ENCODE results near the gene WBP1.
"Not testable (repeated sequence)": the region's sequence is repeated elsewhere in the genome, so short reads cannot be mapped to it uniquely, and the experiment has no call there.

WBP1 gene

DNA sequence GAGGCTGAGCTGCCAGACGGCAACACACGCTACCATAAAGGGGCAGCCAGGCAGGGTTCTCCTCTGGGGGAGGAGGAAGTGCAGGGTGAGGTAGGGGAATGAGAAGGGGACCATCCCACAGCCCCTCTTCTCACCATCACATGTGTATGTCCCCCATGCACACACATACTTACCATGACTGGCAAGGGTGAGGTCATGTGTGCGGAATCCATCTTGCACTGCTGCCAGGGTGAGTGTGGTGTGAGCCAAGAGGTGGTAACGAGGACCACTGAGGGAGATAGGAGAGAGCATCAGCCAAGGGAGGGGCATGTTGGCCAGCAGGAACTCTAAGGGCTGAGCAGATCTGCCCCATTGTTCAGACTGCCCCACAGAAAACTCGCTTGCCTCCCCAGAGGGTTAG, 29.6 kb upstream of the WBP1 start:
- no peak for DNase-seq

DNA sequence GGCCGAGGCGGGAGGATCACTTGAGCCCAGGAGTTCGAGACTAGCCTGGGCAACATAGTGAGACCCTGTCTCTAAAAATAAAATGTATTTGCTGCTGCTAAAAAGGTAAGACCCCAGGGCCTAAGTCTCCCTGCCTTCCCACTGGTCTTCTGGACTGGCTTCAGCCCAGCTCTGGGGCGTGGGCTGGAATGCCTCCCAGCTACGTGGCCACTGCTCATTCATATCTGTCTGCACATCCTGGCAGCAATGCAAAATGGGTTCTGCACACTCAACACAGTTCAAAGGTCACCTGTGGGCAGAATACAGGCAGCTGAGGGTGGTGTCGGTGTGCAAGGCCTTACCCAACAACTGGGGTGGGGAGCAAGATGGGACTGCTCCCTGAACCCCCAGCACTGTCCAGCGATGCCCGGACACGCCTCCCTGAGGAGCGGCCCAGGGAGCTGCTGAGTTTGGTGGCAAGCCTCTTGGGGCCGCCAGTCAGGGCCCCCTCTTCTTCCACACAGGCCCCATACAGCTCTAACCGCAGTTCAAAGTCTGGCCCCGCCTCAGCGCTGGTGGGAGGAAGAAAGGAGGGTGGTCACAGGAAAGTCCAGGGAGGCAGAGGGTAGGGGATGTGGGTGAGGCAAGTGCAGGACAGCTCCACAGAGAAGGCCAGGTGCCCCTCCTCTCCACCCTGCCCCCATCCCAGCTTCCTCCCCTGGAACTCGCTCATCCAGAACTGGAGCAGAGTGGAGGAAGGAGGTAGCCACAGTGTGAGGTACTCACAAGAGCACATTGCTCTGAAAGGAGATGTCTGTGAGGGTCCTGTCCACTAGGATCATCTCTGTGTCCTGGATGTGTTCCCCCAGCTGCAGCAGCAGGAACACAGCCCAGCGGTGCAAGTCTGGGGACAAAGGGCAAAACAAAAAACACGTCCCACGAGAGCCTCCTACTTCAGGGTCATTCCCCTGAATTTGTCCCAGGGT, 28.5 kb upstream of the WBP1 start:
- DNase-seq, result no peak

DNA sequence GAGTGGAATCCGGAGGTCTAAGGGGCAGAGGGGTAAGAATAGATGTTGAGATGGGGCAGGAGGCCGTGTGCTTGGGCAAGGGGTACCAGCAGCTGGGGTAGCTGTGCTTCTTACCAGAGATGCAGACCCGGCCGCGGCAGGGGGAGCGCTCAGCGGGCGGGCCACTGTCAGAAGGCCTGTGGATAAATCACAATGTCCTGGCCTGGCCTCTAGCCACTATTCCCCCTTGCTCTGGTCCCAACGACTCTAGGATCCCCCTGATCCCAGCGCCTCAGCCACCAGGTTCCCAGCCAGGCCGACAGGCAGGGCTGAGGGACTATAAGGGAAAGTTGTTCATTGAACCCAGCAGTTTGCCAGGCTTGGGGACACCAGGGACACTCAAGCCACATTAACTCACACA, 27.7 kb upstream of the WBP1 start:
- no peak for DNase-seq

DNA sequence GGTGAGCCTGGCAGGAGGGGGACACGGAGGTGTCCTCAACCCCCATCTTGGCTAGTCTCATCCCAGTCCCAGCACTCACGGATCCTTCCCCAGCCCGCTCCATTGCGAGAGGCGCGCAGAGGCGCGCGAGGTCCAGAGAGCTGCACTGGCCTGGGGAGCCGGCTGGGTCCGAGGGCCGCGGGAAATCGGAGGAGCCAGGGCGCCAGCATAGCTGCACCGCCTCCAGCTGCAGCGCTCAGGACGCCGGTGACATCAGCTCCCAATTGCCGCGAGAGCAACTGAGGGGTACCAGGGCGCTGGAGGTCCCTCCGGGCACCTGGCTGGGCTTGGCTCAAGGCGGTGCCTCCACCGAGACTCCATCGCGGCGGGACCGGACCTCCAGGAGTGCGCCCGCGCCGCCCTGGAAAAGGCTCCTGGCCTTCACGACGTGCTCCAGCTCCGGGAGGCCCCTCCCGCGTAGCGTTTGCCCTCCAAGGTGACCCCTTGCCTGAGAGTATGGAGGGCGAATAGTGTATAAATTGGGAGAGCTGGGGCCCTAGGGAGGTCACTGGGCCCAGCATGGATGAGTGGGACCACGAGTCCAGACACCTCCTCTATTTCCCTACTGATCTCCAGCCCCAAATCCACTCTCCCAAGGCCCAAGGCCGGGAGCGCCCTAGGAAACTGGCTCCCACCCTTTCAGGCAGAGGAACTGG, 22.0 kb upstream of the WBP1 start:
- no peak for DNase-seq

DNA sequence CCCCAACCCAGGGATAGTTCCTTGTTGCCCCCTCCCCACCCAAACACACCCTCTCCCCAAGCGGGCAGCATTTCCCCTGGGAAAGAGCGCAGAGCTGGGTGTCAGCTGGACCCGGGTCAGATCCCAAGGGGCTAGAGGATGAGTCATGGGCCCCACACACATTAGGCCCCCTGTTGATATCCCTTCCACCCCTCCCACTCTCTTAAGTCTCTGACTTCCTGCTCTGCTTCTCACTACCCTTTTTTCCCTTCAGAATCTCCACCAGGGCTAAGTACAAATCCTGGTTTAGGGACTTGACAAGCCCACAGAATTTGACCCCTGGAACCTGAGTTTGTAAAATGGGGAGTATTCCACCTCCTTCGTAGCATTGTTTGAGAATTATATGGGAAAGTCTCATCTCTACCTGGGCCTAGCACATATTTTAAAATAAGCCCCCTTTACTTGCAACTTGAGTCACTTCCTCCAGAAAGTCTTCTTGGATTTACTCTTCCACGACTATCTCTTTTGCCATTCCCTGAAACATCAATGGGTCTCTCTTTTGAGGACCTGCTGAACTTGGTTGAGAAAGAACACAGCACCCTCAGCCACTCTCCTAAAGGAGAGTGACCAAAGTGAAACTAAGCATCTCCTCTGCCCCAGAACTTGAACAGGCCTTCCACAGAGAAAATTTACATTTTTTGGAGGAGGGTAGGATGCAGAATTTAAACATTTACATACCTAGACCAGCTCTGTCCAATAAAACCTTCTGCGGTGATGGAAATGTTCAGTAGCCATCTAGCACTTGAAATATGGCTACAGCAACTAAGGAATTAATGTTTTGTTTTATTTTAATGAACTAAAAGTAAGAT, 21.2 kb upstream of the WBP1 start:
- no peak for DNase-seq

DNA sequence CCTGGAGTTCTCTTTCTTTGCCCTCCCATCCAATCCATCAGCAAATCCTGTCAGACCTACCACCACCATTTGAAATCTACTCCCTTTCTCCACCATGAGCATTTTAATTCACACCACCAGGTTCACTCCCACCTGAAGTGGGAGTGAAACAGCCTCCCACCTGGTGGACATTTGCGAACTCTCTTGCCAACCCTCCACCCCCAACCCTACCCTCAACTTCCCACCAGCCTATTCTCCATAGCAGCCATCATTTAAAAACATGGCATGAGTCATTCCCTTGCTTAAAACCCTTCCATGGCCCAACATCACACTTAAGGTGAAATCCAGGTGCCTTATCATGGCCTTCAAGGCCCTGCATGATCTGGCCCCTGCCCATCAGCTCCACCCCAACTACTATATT, 20.0 kb upstream of the WBP1 start:
- DNase-seq, result no peak

DNA sequence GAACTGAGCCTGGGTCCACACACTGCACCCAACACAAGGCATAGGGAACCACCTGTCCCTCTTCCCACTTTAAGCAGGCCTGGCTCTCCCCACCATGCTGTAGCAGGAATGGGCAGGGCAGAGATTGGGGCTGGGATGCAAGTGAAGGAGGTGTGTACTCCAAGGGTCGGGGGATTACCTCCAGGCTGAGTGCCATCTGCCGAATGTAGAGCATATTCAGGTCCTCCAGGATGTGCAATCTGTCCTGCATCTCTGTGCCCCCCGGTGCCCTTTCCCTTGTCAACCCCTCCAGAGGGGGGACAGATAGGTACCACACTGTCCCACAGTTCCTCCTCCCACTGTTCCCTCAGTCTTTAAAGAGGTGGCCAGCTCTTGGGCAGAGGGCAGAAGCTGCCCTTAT, 18.9 kb upstream of the WBP1 start:
- DNase-seq, result no peak

DNA sequence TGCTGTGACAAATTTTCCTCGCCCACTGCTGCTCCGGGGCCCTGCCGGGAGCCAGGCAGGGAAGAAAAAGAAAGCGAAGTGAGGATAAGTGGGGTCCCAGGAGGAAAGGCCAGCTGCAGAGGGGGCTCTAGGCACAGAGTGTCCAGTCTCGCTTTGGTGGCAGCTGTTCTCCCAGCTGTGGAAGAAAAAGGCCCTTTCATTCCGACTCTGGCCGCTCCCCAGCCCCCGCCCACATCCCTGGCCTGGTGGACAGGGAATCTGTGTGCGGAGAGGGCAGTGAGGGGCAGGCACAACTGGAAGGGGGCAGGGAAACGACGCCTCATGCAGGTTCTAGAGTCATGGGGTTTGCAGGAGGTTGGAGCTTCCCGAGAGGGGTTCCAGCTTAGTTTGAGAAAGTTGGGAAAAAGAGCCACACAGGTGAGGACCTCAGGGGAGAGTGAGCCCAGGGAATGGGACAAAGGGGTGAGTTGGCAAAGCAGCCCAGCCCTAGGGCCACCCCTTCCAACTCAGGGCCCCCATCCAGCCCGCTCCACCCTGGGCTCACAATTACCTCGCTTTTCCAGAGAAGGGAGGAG, 18.3 kb upstream of the WBP1 start:
- no peak for DNase-seq

DNA sequence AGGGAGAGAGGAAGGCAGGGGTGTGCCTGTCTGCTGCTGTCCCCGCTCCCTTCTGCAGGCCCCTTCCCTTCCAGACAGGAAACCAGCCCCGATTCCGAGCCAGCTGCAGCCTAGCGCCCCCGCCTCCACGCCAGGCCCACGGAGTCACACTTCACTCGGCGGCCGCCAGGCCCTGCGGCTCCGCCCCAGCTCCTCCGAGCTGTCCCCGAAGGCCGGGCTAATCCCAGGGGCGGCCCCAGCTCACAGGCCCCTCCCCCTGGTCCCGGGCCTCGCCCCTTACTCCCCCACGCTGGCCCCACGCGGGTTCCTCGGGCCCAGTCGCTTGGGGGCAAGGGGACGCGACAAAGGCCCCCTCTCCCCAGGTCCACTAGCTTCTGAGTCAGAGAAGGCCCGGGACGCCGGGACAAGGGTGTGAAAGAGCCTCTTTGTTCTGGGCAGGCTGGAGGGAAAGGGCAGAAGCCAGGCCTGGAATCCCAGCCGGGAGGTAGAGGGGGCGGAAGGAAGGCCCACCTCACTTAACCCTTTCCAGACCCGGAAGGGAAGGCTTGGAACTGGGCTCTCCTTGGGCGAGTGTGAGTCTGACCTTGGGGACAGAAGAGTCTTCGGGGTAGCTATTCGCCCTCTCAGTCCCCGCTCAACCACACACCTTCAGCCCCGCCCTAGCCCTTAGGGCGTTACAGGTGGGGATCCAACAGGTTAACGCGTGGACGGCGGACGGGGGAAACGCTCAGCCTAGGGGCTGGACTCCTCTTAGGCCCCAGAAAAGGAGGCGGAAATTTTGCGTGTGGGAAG, 17.7 kb upstream of the WBP1 start:
- DNase-seq, result peak; percentile 70

DNA sequence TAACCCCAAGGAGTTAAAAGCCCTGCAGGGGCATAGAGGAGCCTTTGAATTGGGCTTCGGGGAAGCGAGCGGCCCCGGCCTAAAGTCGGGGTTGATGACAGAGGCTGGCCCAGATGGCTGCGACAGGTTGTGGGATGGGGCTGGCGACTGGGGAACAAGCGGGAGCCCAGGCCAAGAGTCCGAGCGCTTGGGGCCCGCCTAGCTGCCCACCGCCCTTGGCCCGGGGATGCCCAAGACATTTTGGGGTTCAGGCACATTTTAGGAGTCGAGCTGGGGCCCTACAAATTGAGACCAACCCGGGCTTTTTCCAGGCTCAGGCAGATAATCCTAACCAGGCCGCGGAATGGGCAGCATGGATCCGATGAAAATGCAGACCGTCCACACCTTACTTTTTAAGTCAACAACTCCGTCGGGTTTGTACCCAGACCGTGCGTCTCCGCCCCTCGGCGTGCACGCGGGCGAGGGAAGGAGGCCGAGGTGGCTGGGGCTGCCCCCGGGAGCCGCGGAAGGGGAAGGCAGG, 17.0 kb upstream of the WBP1 start:
- DNase-seq, result no peak

DNA sequence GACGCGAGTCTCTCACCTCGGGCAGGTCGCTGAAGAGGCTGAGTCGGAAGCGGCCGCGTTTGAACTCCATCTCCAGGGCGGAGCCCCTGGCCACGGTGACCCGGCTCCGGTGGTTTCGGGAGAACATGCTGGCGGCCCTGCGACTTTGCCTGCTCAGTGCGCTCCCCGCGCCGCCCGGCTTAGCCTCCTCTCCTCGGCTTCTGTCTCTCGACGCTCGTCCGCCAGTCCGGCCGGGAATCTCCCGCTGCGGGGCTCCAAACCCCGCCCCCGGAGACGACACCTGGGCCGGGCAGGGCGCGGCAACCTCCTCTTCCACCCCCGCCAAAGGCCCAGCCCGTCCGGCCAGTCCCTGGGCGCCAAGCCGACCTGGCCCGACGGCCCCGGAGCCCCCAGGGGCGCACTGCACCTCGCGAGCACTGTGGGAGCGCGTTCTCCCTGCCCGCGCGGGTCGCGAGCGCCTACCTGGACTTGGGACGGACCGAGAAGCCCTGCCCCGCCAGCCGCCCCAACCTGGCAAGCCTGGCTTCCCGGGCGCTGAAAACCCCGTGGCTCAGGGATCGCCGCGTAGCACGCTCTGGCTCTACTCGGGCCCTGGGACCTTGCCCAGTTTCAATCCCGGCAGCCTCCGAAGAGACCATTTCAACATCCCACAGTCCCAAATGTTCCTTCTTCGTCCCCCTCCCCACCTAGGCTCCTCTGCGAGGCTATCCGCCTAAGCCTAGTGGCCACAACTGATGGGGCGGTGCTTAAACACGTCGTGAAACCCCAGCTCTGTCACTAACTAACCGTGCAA, 16.4 kb upstream of the WBP1 start, which contains the start of gene RTKN:
Gene RTKN (minus strand): TSS at position 248 of the 793 bp plus-strand sequence. CDS start 121 bp downstream, at position 127.
- peak; percentile 44 for DNase-seq

DNA sequence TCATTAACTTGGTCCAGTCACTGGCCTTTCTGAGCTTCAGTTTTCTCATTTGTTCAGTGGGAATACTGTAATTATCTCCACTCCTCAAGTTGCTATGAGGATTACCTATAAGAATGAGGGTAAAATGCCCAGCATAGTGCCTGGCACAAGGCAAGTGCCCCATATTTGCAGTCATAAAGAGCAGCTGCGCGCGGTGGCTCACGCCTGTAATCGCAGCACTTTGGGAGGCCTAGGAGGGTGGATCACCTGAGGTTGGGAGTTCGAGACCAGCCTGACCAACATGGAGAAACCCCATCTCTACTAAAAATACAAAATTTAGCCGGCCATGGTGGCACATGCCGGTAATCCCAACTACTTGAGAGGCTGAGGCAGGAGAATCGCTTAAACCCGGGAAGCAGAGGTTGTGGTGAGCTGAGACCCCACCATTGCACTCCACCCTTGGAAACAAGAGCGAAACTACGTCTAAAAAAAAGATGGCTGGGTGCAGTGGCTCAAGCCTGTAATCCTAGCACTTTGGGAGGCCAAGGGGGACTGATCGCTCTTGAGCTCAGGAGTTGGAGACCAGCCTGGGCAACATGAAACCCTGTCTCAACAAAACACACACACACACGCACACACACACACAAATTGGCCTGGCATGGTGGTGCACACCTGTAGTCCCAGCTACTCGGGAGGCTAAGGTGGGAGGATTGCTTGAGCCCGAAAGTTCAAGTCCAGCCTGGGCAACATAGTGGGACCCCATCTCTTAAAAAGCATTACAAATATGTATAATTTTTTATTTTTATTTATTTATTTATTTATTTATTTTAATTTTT, 15.5 kb upstream of the WBP1 start:
- DNase-seq, result not testable (repeated sequence)

DNA sequence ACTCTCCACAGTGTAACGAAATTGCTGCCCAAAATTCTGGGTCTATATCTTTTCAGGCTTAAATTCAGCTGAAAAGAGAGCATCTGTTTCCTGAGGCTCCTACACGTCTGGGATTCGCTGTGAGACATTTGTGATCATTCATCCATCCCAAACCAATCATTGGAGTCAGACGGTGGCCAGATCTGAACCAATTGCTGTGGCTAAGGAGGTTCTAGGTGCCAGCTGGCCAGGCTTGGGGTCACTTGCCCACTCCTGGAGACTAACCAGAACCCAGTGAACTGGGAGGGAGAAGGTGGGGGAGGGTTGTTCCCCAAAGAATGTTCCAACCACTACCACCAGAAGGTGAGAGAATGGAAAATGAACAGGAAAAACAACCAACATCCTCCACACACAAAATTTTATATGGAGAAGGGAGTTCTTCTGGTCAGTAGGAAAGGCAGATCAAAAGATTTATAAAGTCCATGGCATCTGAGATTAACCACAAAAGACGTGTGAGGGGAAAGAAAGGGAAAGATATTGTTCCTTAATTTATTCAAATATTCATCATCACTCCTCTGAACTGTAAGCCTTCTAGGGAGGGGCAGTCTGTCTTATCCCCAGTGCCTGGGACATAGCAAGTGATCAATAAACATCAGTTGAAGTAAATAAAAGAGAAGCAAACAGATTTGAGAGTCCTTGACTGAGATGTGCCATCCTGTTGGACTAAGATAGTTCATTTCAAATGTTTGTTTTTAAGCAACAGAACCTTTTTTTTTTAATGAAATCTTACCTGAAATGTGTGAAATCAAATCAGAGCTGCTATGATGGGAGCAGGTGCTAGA, 13.5 kb upstream of the WBP1 start:
- DNase-seq, result no peak

DNA sequence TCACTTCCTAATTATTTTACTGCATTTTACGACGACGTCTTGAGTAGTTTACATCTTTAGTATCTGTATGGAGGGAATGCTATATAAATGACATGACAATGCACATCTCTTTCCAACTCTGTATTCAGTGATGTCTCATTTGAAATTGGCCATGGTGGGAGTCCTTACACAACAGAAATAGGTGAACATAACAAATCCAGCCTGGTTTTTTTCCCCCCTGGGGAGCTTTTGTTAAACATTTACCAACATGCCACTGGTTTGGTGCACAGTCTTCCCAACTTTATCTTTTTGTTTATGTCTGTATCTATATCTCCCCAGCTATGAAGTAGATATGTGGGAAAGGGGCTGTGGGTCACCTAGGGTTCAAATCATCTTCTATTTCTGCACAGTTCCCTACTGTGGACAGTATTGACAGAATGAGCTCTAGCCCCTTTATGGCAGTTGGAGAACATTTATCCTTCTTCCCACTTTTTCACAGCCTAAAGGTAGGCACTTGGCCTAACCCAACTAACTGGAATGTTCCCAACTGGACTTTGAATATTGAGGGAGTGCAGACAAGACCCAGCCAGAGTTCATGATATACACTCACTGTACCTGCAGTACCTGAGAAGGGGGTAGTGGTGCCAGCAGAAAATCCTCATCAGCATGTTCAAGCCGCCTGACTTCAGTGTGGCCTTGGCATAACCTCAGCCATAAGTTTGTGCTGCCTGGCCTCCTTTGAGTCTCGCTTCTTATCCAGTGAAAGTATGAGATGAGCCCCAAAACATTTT, 10.8 kb upstream of the WBP1 start:
- DNase-seq, result no peak

DNA sequence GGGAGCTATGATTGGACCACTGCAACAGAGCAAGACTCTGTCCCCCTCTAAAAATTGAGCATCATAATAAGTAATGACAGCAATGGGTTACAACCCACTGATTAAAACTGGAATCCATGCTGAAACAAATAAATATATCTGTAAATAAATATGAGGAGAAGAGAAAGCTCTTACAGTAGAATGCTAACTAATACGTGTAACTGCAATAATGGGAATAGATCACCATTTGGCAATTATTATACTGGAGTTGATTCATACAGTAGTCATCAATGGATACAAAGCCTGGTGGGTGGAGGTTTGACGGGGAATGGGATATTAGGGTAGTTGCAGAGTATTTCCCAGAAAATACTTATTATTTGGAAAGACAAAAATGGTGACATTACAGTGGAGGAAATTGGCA, 9.5 kb upstream of the WBP1 start:
- DNase-seq, result no peak

DNA sequence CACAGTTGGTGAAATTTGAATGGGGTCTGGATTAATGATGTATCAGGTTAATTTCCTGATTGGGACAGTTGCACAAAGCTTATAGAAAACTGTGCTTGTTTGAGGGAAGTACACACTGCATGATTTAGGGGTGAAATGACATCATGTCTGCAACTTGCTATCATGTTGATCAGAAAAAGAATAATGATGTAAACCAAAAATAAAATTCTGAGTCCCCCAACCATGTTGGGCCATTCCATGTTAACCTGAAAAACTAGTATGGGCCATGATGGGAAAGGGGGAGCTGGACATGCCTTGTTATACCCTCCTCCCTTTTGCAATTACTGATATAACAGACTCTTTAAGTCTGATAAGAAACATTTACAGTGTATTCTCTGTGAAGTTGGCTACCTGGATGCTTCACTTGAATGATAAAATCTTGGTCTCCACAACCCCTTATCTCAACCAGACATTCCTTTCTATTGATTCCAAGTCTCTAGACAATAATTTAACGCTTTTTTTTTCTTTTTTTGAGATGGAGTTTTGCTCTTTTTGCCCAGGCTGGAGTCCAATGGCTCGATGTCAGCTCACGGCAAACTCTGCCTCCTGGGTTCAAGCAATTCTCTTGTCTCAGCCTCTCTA, 7.6 kb upstream of the WBP1 start:
- no peak for DNase-seq

DNA sequence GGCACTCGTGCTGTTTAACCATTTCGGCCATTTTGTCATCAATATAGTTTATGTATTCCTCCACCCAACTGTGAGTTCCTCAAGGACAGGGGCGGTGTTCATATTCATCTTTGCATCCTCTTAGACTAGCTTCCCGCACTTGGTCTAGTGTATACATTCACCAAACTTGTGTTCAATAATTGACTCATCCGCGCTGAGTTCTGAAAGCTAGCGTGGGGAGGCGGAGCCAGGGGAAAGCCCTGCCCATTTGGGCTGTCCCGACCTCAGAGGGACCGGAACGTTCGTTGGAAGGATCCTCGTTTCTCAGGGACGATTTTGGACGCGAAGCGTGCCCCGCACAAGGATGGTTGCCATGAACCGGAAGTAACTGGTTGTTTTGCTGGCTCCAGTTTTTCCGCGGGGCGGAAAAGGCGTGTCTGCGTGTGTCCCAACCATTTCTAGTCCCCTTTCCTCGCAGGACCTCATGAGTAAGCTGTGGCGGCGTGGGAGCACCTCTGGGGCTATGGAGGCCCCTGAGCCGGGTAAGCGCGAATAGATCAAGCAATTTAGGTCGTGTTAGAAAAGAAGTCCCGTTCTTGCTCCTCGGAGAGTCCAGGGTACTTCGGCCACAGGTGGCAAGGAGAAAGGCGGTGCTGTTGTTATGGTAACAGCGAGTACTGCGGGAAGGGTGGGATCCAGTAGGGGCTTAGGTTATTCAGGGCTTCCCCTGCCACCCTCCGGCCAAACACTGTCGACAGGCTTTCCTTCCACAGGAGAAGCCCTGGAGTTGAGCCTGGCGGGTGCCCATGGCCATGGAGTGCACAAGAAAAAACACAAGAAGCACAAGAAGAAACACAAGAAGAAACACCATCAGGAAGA, 3.4 kb upstream of the WBP1 start, which contains the start of gene INO80B:
Gene INO80B (plus strand): TSS at position 434 of the 858 bp plus-strand sequence. CDS start 30 bp downstream, at position 464.
- DNase-seq, result peak; percentile 97
